PC-3 (cell line): Measurements from ENCODE around the gene CTNNA2. TPM values are rescaled to one million over a fixed set of nuclear protein-coding genes. Genes with fewer than 3 reads are reported as not detected.

ENCODE experiments used
- ATAC-seq: fragments of 200-7000 bp; cut with Tn5 transposase; 2 replicates; pipeline ENCODE4 v1.9.1; 2020; ENCODE audit warnings: mild to moderate bottlenecking, moderate library complexity
- BruUV-seq: library from RNA; stranded (reverse); fragments of 400-500 nt; replicated peaks from 2 replicates; lab custom pipeline; 2021; lab: Mats Ljungman, UMichigan
- CTCF ChIA-PET: fragments of 300-600 bp; sonication (Branson Sonifier 250); formaldehyde crosslinking; loops from one replicate; lab custom pipeline; 2022; ENCODE audit warnings: antibody characterized with exemption; lab: Charles Lee
- POLR2A ChIA-PET: fragments of 300-600 bp; sonication (Branson Sonifier 250); formaldehyde crosslinking; loops from one replicate; lab custom pipeline; 2022; ENCODE audit warnings: antibody characterized with exemption; ENCODE audit not compliant: unreplicated experiment; lab: Charles Lee
- DNase-seq: peaks from one replicate; pipeline ENCODE4 v3.0.0-alpha.2; 2015
- H2AFZ ChIP-seq: fragments of 300-600 bp; sonication (generic); 2 replicates; pipeline ENCODE4 v1.6.0; 2016; ENCODE audit warnings: antibody characterized with exemption, low read length
- H3F3A ChIP-seq: fragments of 300-600 bp; sonication (generic); one replicate; pipeline ENCODE4 v1.6.0; 2017; ENCODE audit warnings: antibody characterized with exemption, low read length, control low read depth, mild to moderate bottlenecking; ENCODE audit not compliant: unreplicated experiment
- H3K27ac ChIP-seq: fragments of 300-600 bp; sonication (generic); 2 replicates; pipeline ENCODE4 v1.5.1; 2016; ENCODE audit warnings: mild to moderate bottlenecking, low read length
- H3K27me3 ChIP-seq: fragments of 300-600 bp; sonication (generic); 2 replicates; pipeline ENCODE4 v1.6.1; 2016; ENCODE audit warnings: low read length, mixed read lengths
- H3K36me3 ChIP-seq: fragments of 300-600 bp; sonication (generic); 2 replicates; pipeline ENCODE4 v1.6.1; 2016; ENCODE audit warnings: low read depth, mixed run types, low read length, mixed read lengths
- H3K4me1 ChIP-seq: fragments of 300-600 bp; sonication (generic); 2 replicates; pipeline ENCODE4 v1.5.1; 2016; ENCODE audit warnings: low read length; ENCODE audit not compliant: insufficient read depth
- H3K4me2 ChIP-seq: fragments of 300-600 bp; sonication (generic); 2 replicates; pipeline ENCODE4 v1.6.0; 2016; ENCODE audit warnings: low read length
- H3K4me3 ChIP-seq: fragments of 300-600 bp; sonication (generic); 2 replicates; pipeline ENCODE4 v1.5.1; 2016; ENCODE audit warnings: mild to moderate bottlenecking, low read length, mixed read lengths
- H3K79me2 ChIP-seq: fragments of 300-600 bp; sonication (generic); 2 replicates; pipeline ENCODE4 v1.6.1; 2017; ENCODE audit warnings: low read length, mixed read lengths
- H3K9ac ChIP-seq: fragments of 300-600 bp; sonication (generic); 2 replicates; pipeline ENCODE4 v1.6.0; 2016; ENCODE audit warnings: mild to moderate bottlenecking, low read length
- H3K9me2 ChIP-seq: fragments of 300-600 bp; sonication (generic); replicated peaks from 2 replicates; pipeline ENCODE4 v1.6.1; 2016; ENCODE audit warnings: mixed run types, low read length, mixed read lengths
- H3K9me3 ChIP-seq: fragments of 300-600 bp; sonication (generic); 2 replicates; pipeline ENCODE4 v1.6.1; 2016; ENCODE audit warnings: low read length, mixed read lengths
- H4K20me1 ChIP-seq: fragments of 300-600 bp; sonication (generic); 2 replicates; pipeline ENCODE4 v1.6.1; 2016; ENCODE audit warnings: low read length, mixed read lengths
- EZH2 ChIP-seq: fragments of 300-600 bp; sonication (generic); IDR thresholded peaks from one replicate; pipeline ENCODE4 v1.6.1; 2017; ENCODE audit warnings: antibody characterized with exemption, mild to moderate bottlenecking, low read length; ENCODE audit not compliant: unreplicated experiment
- EZH2phosphoT487 ChIP-seq: fragments of 300-600 bp; sonication (generic); IDR thresholded peaks from 2 replicates; pipeline ENCODE4 v1.6.1; 2018; ENCODE audit warnings: mild to moderate bottlenecking, antibody characterized with exemption, low read length, borderline replicate concordance
- intact Hi-C: fragments of 100-400 bp; cut with micrococcal nuclease; formaldehyde crosslinking; loops from 2 replicates; pipeline ENCODE4 v1.9.0; 2023
- total RNA-seq: library from RNA; depleted of rRNA; stranded (reverse); fragments of >200 nt; gene quantifications from 2 replicates; pipeline ENCODE4 v1.2.3, GENCODE V29; 2014
- TF ChIP-seq, protein P1 (sequence below): fragments of 300-600 bp; sonication (generic); conservative IDR thresholded peaks from 2 replicates; pipeline ENCODE4 v1.5.1; 2017; ENCODE audit warnings: antibody characterized with exemption, low read depth, mild to moderate bottlenecking, low read length

The CTNNA2 gene
- total RNA-seq, 1 experiment from 2014 or later: not detected

DNA sequence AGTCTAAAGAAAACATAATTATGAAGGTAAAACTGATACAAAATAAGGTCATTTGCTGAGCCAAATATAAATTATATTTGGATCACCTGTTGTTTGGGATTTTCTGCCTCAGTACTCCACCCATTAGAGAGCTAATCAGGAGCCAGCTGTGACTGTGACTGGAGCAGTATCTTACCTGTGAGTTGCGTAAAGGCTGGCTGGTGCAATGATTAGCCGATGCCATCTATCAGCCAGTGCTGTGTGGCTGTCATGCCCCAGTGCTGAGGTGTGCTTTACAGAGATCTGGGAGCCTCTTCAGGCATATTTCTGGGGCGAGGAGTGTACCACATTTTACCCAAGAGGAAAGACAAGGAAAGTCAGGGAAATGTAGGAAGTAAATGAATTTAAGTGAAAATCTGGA, 599.9 kb downstream of the CTNNA2 start:
- H3K4me3 ChIP-seq: no peak overlapping the region
- intact Hi-C loops: no loop called here
- no peak overlapping the region for H2AFZ ChIP-seq
- H3K79me2 ChIP-seq: no peaks in the 10 kb centered on the region
- no peaks in the 10 kb centered on the region for H3K27me3 ChIP-seq
- no peaks in the 10 kb centered on the region for H3F3A ChIP-seq
- no peaks in the 10 kb centered on the region for H4K20me1 ChIP-seq
- CTCF ChIA-PET: no interaction called here
- no peaks in the 10 kb centered on the region for H3K9me3 ChIP-seq
- POLR2A ChIA-PET: no interaction called here
- H3K9me2 ChIP-seq: no peaks in the 10 kb centered on the region
- no peak overlapping the region for H3K9ac ChIP-seq
- no peak overlapping the region for H3K4me2 ChIP-seq
- no peak overlapping the region for H3K27ac ChIP-seq
- no TSS peak for BruUV-seq
- TF ChIP-seq EZH2 (no peak), EZH2phosphoT487 (no peak)
- TF ChIP-seq, protein P1, sequence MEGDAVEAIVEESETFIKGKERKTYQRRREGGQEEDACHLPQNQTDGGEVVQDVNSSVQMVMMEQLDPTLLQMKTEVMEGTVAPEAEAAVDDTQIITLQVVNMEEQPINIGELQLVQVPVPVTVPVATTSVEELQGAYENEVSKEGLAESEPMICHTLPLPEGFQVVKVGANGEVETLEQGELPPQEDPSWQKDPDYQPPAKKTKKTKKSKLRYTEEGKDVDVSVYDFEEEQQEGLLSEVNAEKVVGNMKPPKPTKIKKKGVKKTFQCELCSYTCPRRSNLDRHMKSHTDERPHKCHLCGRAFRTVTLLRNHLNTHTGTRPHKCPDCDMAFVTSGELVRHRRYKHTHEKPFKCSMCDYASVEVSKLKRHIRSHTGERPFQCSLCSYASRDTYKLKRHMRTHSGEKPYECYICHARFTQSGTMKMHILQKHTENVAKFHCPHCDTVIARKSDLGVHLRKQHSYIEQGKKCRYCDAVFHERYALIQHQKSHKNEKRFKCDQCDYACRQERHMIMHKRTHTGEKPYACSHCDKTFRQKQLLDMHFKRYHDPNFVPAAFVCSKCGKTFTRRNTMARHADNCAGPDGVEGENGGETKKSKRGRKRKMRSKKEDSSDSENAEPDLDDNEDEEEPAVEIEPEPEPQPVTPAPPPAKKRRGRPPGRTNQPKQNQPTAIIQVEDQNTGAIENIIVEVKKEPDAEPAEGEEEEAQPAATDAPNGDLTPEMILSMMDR: no peak
- ATAC-seq (no peak), DNase-seq (no peak)
- H3K4me1 ChIP-seq: no peaks in the 10 kb centered on the region
- H3K36me3 ChIP-seq: no peaks in the 10 kb centered on the region

- H3F3A ChIP-seq: no peaks in the 10 kb centered on the region
- no peak overlapping the region for H3K4me3 ChIP-seq
- TF ChIP-seq EZH2phosphoT487 (no peak), EZH2 (no peak)
- TF ChIP-seq, protein P1: no peak
- H3K9ac ChIP-seq: no peak overlapping the region
- ChIA-PET POLR2A (no interaction called here), CTCF (no interaction called here)
- no peak overlapping the region for H2AFZ ChIP-seq
- H3K79me2 ChIP-seq: no peaks in the 10 kb centered on the region
- DNase-seq (no peak), ATAC-seq (no peak)
- no peaks in the 10 kb centered on the region for H3K36me3 ChIP-seq
- intact Hi-C loops: no loop called here
- H3K9me3 ChIP-seq: no peaks in the 10 kb centered on the region
- no peaks in the 10 kb centered on the region for H3K9me2 ChIP-seq
- H3K4me1 ChIP-seq: no peaks in the 10 kb centered on the region
- no peaks in the 10 kb centered on the region for H4K20me1 ChIP-seq
- H3K4me2 ChIP-seq: no peak overlapping the region
- BruUV-seq: no TSS peak
- H3K27ac ChIP-seq: no peak overlapping the region
- H3K27me3 ChIP-seq: no peaks in the 10 kb centered on the region
Measured at GRCh38 chr2:80113399-80113798, 600.5 kb downstream of the CTNNA2 start.

GRCh38 chr2:80114812-80115211, 602.0 kb downstream of the CTNNA2 start:
- ATAC-seq (no peak), DNase-seq (no peak)
- Histone ChIP-seq H3K36me3 (no peaks in the 10 kb centered on the region), H3K27ac (no peak overlapping the region), H3K9ac (no peak overlapping the region), H3K9me2 (no peaks in the 10 kb centered on the region), H3K27me3 (no peaks in the 10 kb centered on the region), H3K79me2 (no peaks in the 10 kb centered on the region), H3K4me3 (no peak overlapping the region), H4K20me1 (no peaks in the 10 kb centered on the region), H3F3A (no peaks in the 10 kb centered on the region), H3K9me3 (no peaks in the 10 kb centered on the region), H2AFZ (no peak overlapping the region), H3K4me1 (no peaks in the 10 kb centered on the region), H3K4me2 (no peak overlapping the region)
- intact Hi-C loops: no loop called here
- BruUV-seq: no TSS peak
- TF ChIP-seq, protein P1: no peak
- CTCF ChIA-PET: no interaction called here
- POLR2A ChIA-PET: interaction anchor here (0.6 kb wide), 1 partner anchor 777 kb away, joined by 20 read pairs; no protein-coding TSS in a partner anchor
